GM18873 (cell line): ENCODE measurements around the gene MOCS3.
A peak's percentile ranks its signal among the peaks of the same experiment; 100 is the strongest.
"Not testable (repeated sequence)": the region's sequence is repeated elsewhere in the genome, so short reads cannot be mapped to it uniquely, and the experiment has no call there.

Experiments used
- ATAC-seq: cut with Tn5 transposase; IDR thresholded peaks from one replicate; pipeline ENCODE4 v1.9.1; 2021; ENCODE audit warnings: mild to moderate bottlenecking, moderate library complexity, moderate number of reproducible peaks; ENCODE audit not compliant: unreplicated experiment, low FRiP score

MOCS3 gene

GRCh38 chr20:50931306-50932015 lies 27.2 kb upstream of the MOCS3 start, which contains the start of gene ADNP:
Gene ADNP, minus strand, starts transcription at chr20:50931437. Its CDS starts 27,441 bp downstream, at chr20:50903996.
- peak; percentile 54 for ATAC-seq

GRCh38 chr20:50932016-50932485 lies 26.6 kb upstream of the MOCS3 start:
- no peak for ATAC-seq

- ATAC-seq, result no peak
Observed at GRCh38 chr20:50932691-50933280, 25.8 kb upstream of the MOCS3 start.

- ATAC-seq, result no peak
Observed at GRCh38 chr20:50933589-50933988, 25.0 kb upstream of the MOCS3 start.

- no peak for ATAC-seq
Observed at GRCh38 chr20:50943069-50943468, 15.5 kb upstream of the MOCS3 start.

GRCh38 chr20:50948132-50948785 lies 10.4 kb upstream of the MOCS3 start:
- ATAC-seq, result no peak

- ATAC-seq, result no peak
Observed at GRCh38 chr20:50953196-50953595, 5.4 kb upstream of the MOCS3 start.

GRCh38 chr20:50953821-50954220 lies 4.8 kb upstream of the MOCS3 start:
- no peak for ATAC-seq

GRCh38 chr20:50957276-50957675 lies 1.3 kb upstream of the MOCS3 start:
- ATAC-seq, result no peak

- peak; percentile 74 for ATAC-seq
Observed at GRCh38 chr20:50957798-50958614, 612 bp upstream of the MOCS3 start, which contains the start of gene DPM1. Gene DPM1, minus strand, starts transcription at chr20:50958532. Its CDS starts 9 bp downstream, at chr20:50958523.

- ATAC-seq, result no peak
Observed at GRCh38 chr20:50959543-50960126, 1.0 kb downstream of the MOCS3 start.

GRCh38 chr20:50967586-50967985 lies 9.0 kb downstream of the MOCS3 start:
- ATAC-seq, result no peak

- ATAC-seq, result no peak
Observed at GRCh38 chr20:50968289-50968688, 9.7 kb downstream of the MOCS3 start.

GRCh38 chr20:50969435-50969834 lies 10.8 kb downstream of the MOCS3 start:
- no peak for ATAC-seq

- ATAC-seq, result no peak
Observed at GRCh38 chr20:50969912-50970311, 11.3 kb downstream of the MOCS3 start.

- ATAC-seq, result no peak
Observed at GRCh38 chr20:50975701-50976330, 17.2 kb downstream of the MOCS3 start.

- no peak for ATAC-seq
Observed at GRCh38 chr20:50977066-50978021, 18.7 kb downstream of the MOCS3 start.

GRCh38 chr20:50978533-50978932 lies 19.9 kb downstream of the MOCS3 start:
- ATAC-seq, result not testable (repeated sequence)
